Coronary artery (tissue), 2 donors: ENCODE results near the gene GSTK1.

Experiments used
- DNase-seq: peaks from one replicate; pipeline ENCODE4 v3.0.0-alpha.2; 2017; ENCODE audit warnings: low spot score
- H3K27ac ChIP-seq, 2 donors: fragments of 200-600 bp; sonication (generic); one replicate each; pipeline ENCODE4 v1.5.1; 2016 to 2019
- H3K4me3 ChIP-seq: fragments of 200-600 bp; sonication (generic); 2 replicates; pipeline ENCODE4 v1.5.1; 2016; ENCODE audit warnings: mild to moderate bottlenecking, moderate library complexity
- CTCF ChIP-seq: fragments of 200-600 bp; sonication (generic); IDR thresholded peaks from one replicate; pipeline ENCODE4 v1.5.1; 2019; ENCODE audit warnings: antibody characterized with exemption

The GSTK1 gene

DNA sequence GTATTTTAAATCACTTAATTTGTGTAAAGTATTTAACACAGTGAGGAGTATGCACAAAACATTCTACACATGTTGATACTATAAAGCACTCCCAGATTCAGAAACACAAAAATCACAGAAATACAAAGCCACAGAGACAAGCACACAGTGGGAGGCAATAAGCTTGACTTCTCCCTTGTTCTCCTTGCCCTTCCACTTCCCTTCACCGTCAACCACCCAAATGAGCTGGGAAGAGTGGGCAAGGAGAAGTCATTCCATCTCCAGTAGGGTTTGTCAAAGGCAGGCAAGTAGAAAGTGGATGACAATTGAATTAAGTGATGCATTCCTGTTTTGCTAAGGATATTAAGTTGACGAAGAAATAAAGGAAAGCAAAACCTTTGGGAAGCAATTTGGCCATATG, 17.3 kb downstream of the GSTK1 start:
- Histone ChIP-seq H3K27ac (peak overlapping the region in 1 of 2 donors; percentile 65), H3K4me3 (no peak overlapping the region)
- no peak for TF ChIP-seq CTCF
- no peak for DNase-seq

DNA sequence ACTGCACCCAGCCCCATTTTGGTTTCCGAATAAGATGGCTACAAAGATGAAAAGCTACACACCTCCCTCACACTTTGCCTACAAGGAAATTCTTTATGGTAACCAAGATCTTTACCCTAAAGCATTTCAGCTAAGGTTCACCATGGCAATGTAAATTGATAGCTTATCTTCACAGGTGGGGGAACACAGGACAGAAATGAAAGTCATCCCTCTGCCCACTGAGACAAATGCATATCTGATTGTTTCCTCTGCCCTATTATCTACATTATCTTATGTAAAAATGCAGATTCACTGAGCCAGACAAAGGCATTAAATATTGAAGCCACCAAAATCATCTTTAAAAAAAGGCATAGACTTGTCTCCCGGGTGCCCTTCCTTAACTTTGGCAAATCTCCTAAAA, 18.3 kb downstream of the GSTK1 start:
- TF ChIP-seq CTCF, result no peak
- no peak for DNase-seq
- Histone ChIP-seq H3K4me3 (no peak overlapping the region), H3K27ac (no peak overlapping the region)

DNA sequence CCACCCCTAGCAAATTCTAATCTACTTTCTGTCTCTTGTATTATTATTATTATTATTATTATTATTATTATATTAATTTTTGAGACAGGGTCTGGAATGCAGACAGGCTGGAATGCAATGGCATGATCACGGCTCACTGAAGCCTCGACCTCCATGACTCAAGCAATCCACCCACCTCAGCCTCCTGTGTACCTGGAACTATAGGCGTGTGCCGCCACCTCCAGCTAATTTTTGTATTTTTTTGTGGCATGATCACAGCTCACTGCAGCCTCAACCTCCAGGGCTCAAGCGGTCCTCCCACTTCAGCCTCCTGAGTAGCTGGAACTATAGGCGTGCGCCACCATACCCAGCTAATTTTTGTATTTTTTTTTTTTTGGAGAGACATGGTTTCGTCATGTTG, 18.9 kb downstream of the GSTK1 start:
- TF ChIP-seq CTCF, result no peak
- Histone ChIP-seq H3K27ac (no peak overlapping the region), H3K4me3 (no peak overlapping the region)
- no peak for DNase-seq

- H3K27ac ChIP-seq, result no peak overlapping the region
Measured at GRCh38 chr7:143283381-143283780, 20.1 kb downstream of the GSTK1 start.

GRCh38 chr7:143284591-143285469, 21.6 kb downstream of the GSTK1 start, which contains the start of gene TMEM139:
TMEM139 (plus strand) TSS chr7:143284958; CDS start chr7:143285958, 1,000 bp downstream.
- peak within 1 kb of the TSS; percentile 8 for H3K4me3 ChIP-seq
- DNase-seq, result no peak
- no peak for TF ChIP-seq CTCF
- no peak within 1 kb of the TSS for H3K27ac ChIP-seq

More at GRCh38 chr7:143283381-143283780, 20.1 kb downstream of the GSTK1 start:
- no peak overlapping the region for H3K4me3 ChIP-seq
- TF ChIP-seq CTCF, result no peak
- DNase-seq, result no peak

GRCh38 chr7:143285470-143285778, 22.2 kb downstream of the GSTK1 start:
- no peak for DNase-seq
- no peak overlapping the region for H3K4me3 ChIP-seq
- no peak overlapping the region for H3K27ac ChIP-seq
- no peak for TF ChIP-seq CTCF
